Keratinocyte (primary cell): ENCODE data around the gene CA5A. TPM values are rescaled to one million over a fixed set of nuclear protein-coding genes. Genes with fewer than 3 reads are reported as not detected.

Source experiments
- DNase-seq: peaks from one replicate; pipeline ENCODE4 v3.0.0-alpha.2; 2011; ENCODE audit warnings: low read depth, missing footprints, low spot score
- FAIRE-seq: peaks from 2 replicates; lab custom pipeline; 2011; peaks lifted over from hg19 to GRCh38; lab: Jason Lieb, UNC
- H2AFZ ChIP-seq: 2 replicates; pipeline ENCODE4 v1.6.0; 2012; ENCODE audit warnings: low read length, control low read depth, inconsistent platforms; ENCODE audit not compliant: control insufficient read depth
- H3K27ac ChIP-seq: 2 replicates; pipeline ENCODE4 v1.5.1; 2011; ENCODE audit warnings: low read length; ENCODE audit not compliant: control insufficient read depth, insufficient read depth
- H3K27me3 ChIP-seq: 3 replicates; pipeline ENCODE4 v1.6.0; 2011; ENCODE audit warnings: low read length; ENCODE audit not compliant: control insufficient read depth, insufficient read depth; ENCODE audit errors: extremely low read depth
- H3K36me3 ChIP-seq, 2 experiments: 2 replicates in 1 of 2; 3 replicates in 1 of 2; pipeline ENCODE4 v1.5.1; 2011; ENCODE audit warnings: low read length in 2 of 2, mild to moderate bottlenecking in 1 of 2; ENCODE audit not compliant: control insufficient read depth in 2 of 2, insufficient read depth in 2 of 2; ENCODE audit errors: extremely low read depth in 1 of 2
- H3K4me1 ChIP-seq: 3 replicates; pipeline ENCODE4 v1.5.1; 2011; ENCODE audit warnings: low read length; ENCODE audit not compliant: control insufficient read depth, insufficient read depth; ENCODE audit errors: extremely low read depth
- H3K4me2 ChIP-seq: 3 replicates; pipeline ENCODE4 v1.6.0; 2011; ENCODE audit warnings: low read depth, low read length; ENCODE audit not compliant: control insufficient read depth, insufficient read depth; ENCODE audit errors: extremely low read depth
- H3K4me3 ChIP-seq, 3 experiments: fragments of 200-600 bp in 1 of 3; sonication (generic) in 1 of 3; 2 replicates in 2 of 3; 3 replicates in 1 of 3; pipeline ENCODE4 v1.5.1; 2011 to 2016; ENCODE audit warnings: low read length in 3 of 3, mild to moderate bottlenecking in 3 of 3, control low read depth in 2 of 3, inconsistent platforms in 1 of 3, low read depth in 1 of 3, mixed read lengths in 1 of 3, mixed run types in 1 of 3, moderate library complexity in 1 of 3; ENCODE audit not compliant: control insufficient read depth in 2 of 3, insufficient read depth in 2 of 3; ENCODE audit errors: extremely low read depth in 1 of 3
- H3K79me2 ChIP-seq: 2 replicates; pipeline ENCODE4 v1.6.0; 2012; ENCODE audit warnings: low read length; ENCODE audit not compliant: control insufficient read depth, insufficient read depth
- H3K9ac ChIP-seq: 3 replicates; pipeline ENCODE4 v1.6.0; 2011; ENCODE audit warnings: low read length; ENCODE audit not compliant: control insufficient read depth, insufficient read depth; ENCODE audit errors: extremely low read depth
- H3K9me1 ChIP-seq: 3 replicates; pipeline ENCODE4 v1.6.0; 2011; ENCODE audit warnings: low read length; ENCODE audit not compliant: control insufficient read depth, insufficient read depth; ENCODE audit errors: extremely low read depth
- H3K9me3 ChIP-seq: 2 replicates; pipeline ENCODE4 v1.5.1; 2012; ENCODE audit warnings: low read depth, low read length; ENCODE audit not compliant: control insufficient read depth
- H4K20me1 ChIP-seq: 3 replicates; pipeline ENCODE4 v1.6.0; 2011; ENCODE audit warnings: low read length; ENCODE audit not compliant: control insufficient read depth, insufficient read depth; ENCODE audit errors: extremely low read depth
- CTCF ChIP-seq, 3 experiments: IDR thresholded peaks in 1 of 3; conservative IDR thresholded peaks in 1 of 3; optimal IDR thresholded peaks in 1 of 3; 2 replicates in 2 of 3; 3 replicates in 1 of 3; pipeline versions ENCODE3 to v1.5.1; 2011; ENCODE audit warnings: low read length in 3 of 3, mild to moderate bottlenecking in 3 of 3, moderate library complexity in 2 of 3, control low read depth in 1 of 3, inconsistent platforms in 1 of 3; ENCODE audit not compliant: insufficient read depth in 2 of 3; ENCODE audit errors: extremely low read depth in 1 of 3
- EZH2 ChIP-seq: IDR thresholded peaks from one replicate; pipeline ENCODE4 v1.6.1; 2012; ENCODE audit warnings: inconsistent platforms, mild to moderate bottlenecking, low read length, moderate library complexity
- dilution Hi-C: fragments of 300-500 bp; cut with MboI; formaldehyde crosslinking; loops from one replicate; pipeline ENCODE4 v1.7.0; 2020; ENCODE audit warnings: low sequenced_read_pairs; ENCODE audit not compliant: extremely low pct_ligation_motif_present
- polyA plus RNA-seq, 5 experiments: library from polyadenylated mRNA; depleted of rRNA in 3 of 5; stranded (reverse) in 3 of 5; stranded (forward) in 1 of 5; unstranded in 1 of 5; fragments of >200 nt; gene quantifications; 1 replicate in 1 of 5; 2 replicates in 3 of 5; 3 replicates in 1 of 5; pipeline versions ENCODE4 v1.2.1 to v1.2.3, GENCODE V29; 2011 to 2012; ENCODE audit warnings: missing spikeins in 2 of 5, low read depth in 1 of 5, low replicate concordance in 1 of 5

CA5A gene
- polyA plus RNA-seq, 1 donor (not counting 4 experiments of a cell fraction or from before 2014, with no cell fraction given): not detected

- no peak for FAIRE-seq
- H3K9ac ChIP-seq: no peak overlapping the region
- no peak overlapping the region for H3K4me3 ChIP-seq
- no peaks in the 10 kb centered on the region for H3K79me2 ChIP-seq
- H3K9me3 ChIP-seq: no peaks in the 10 kb centered on the region
- no peaks in the 10 kb centered on the region for H3K36me3 ChIP-seq
- no peak for TF ChIP-seq EZH2
- TF ChIP-seq CTCF (optimal IDR thresholded peaks at IDR 0.05 in 1 of 3, IDR thresholded peaks at IDR 0.05 in 1 of 3, conservative IDR thresholded peaks at IDR 0.05 in 1 of 3; ENCODE audit: extremely low read depth in 1 of 3, insufficient read depth in 2 of 3, low read length in 3 of 3): no peak
- dilution Hi-C loops: no loop called here
- H3K9me1 ChIP-seq: no peaks in the 10 kb centered on the region
- H3K27me3 ChIP-seq: peaks cover 30% of the 10 kb centered on the region
- H4K20me1 ChIP-seq: no peaks in the 10 kb centered on the region
- no peak overlapping the region for H3K27ac ChIP-seq
- no peak overlapping the region for H2AFZ ChIP-seq
- peaks cover 21% of the 10 kb centered on the region for H3K4me1 ChIP-seq
- no peak for DNase-seq
- no peak overlapping the region for H3K4me2 ChIP-seq
Measured at GRCh38 chr16:87922250-87922871, 14.0 kb downstream of the CA5A start.

GRCh38 chr16:87921236-87921773 lies 15.0 kb downstream of the CA5A start:
- dilution Hi-C loops: no loop called here
- H3K4me3 ChIP-seq: no peak overlapping the region
- no peaks in the 10 kb centered on the region for H3K79me2 ChIP-seq
- H3K36me3 ChIP-seq: no peaks in the 10 kb centered on the region
- H2AFZ ChIP-seq: no peak overlapping the region
- no peak for TF ChIP-seq EZH2
- no peak for TF ChIP-seq CTCF (optimal IDR thresholded peaks at IDR 0.05 in 1 of 3, IDR thresholded peaks at IDR 0.05 in 1 of 3, conservative IDR thresholded peaks at IDR 0.05 in 1 of 3; ENCODE audit: extremely low read depth in 1 of 3, insufficient read depth in 2 of 3, low read length in 3 of 3)
- H3K4me2 ChIP-seq: no peak overlapping the region
- DNase-seq (no peak), FAIRE-seq (no peak)
- no peaks in the 10 kb centered on the region for H3K9me3 ChIP-seq
- H4K20me1 ChIP-seq: no peaks in the 10 kb centered on the region
- H3K9ac ChIP-seq: no peak overlapping the region
- no peaks in the 10 kb centered on the region for H3K9me1 ChIP-seq
- H3K27me3 ChIP-seq: peaks cover 22% of the 10 kb centered on the region
- H3K27ac ChIP-seq: no peak overlapping the region
- peaks cover 21% of the 10 kb centered on the region for H3K4me1 ChIP-seq
